Memory B cell (primary cell): ENCODE measurements around the gene RPS6KB1.
A peak's percentile ranks its signal among the peaks of the same experiment; 100 is the strongest.
"Not testable (repeated sequence)": the region's sequence is repeated elsewhere in the genome, so short reads cannot be mapped to it uniquely, and the experiment has no call there.

Experiments used
- ATAC-seq: fragments of 150-1000 bp; cut with Tn5 transposase; 2 replicates; pipeline ENCODE4 v1.10.0; 2021; ENCODE audit warnings: low read depth, mild to moderate bottlenecking, moderate library complexity
- DNase-seq, 2 donors: peaks; one replicate each; pipeline ENCODE4 v3.0.0; 2022; ENCODE audit warnings: low spot score in 2 of 2
- H3K27ac Mint-ChIP-seq: one replicate; pipeline ENCODE4 v1.8.0; 2022; ENCODE audit warnings: mild to moderate bottlenecking, moderate library complexity, mixed read lengths
- H3K27me3 Mint-ChIP-seq: one replicate; pipeline ENCODE4 v1.8.0; 2022; ENCODE audit warnings: mixed read lengths
- H3K36me3 Mint-ChIP-seq: one replicate; pipeline ENCODE4 v1.8.0; 2022; ENCODE audit warnings: mild to moderate bottlenecking, mixed read lengths
- H3K4me1 Mint-ChIP-seq: one replicate; pipeline ENCODE4 v1.8.0; 2022; ENCODE audit warnings: mixed read lengths
- H3K4me3 Mint-ChIP-seq: one replicate; pipeline ENCODE4 v1.8.0; 2022; ENCODE audit warnings: mild to moderate bottlenecking, moderate library complexity, mixed read lengths
- H3K9me3 Mint-ChIP-seq: one replicate; pipeline ENCODE4 v1.8.0; 2022; ENCODE audit warnings: mixed read lengths

Gene RPS6KB1

GRCh38 chr17:59933317-59933716 lies 40.4 kb downstream of the RPS6KB1 start:
- H3K4me3 Mint-ChIP-seq, ATAC-seq, H3K4me1 Mint-ChIP-seq, DNase-seq, H3K27ac Mint-ChIP-seq, H3K9me3 Mint-ChIP-seq, H3K27me3 Mint-ChIP-seq: not testable (repeated sequence)
- H3K36me3 Mint-ChIP-seq = peaks cover 32% of the 10 kb centered on the region

DNA sequence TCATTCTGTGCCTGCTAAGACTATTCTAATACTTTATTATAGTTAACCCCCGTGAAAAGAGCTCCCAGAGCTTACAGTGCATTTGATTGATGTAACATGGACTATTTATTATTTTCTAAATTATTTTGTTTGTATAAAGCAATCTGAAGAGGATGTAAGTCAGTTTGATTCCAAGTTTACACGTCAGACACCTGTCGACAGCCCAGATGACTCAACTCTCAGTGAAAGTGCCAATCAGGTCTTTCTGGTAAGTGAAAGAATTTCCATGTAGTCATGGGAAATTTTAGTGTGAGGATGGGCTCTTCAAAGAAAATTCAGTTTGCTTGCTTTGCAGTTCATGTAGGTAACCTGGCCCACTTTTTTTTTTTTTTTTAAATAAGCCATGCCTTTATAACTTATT lies 47.8 kb downstream of the RPS6KB1 start:
- not testable (repeated sequence) for H3K9me3 Mint-ChIP-seq, H3K27me3 Mint-ChIP-seq, H3K4me3 Mint-ChIP-seq, ATAC-seq, DNase-seq, H3K4me1 Mint-ChIP-seq, H3K27ac Mint-ChIP-seq
- peaks cover 14% of the 10 kb centered on the region for H3K36me3 Mint-ChIP-seq

DNA sequence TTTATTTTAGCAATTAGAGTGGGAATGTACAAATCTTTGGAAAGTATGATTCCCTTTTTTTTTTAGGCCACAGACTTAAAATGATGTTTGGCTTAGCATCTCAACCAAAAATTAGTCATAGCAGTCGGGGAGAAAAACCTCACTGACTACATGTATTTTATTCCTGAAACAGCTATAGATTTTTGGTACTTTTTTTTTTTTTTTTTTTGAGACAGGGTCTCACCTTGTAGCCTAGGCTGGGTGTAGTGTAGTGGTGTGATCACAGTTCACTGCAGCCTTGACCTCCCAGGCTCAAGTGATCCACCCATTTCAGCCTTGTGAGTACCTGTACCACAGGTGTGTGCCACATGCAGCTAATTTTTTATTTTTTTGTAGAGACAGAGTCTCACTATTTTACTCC lies 48.2 kb downstream of the RPS6KB1 start:
- no peaks in the 10 kb centered on the region for H3K9me3 Mint-ChIP-seq
- no peak for DNase-seq
- no peak overlapping the region for H3K27ac Mint-ChIP-seq
- H3K36me3 Mint-ChIP-seq = peaks cover 18% of the 10 kb centered on the region
- no peak for ATAC-seq
- no peak overlapping the region for H3K4me3 Mint-ChIP-seq
- H3K27me3 Mint-ChIP-seq = no peaks in the 10 kb centered on the region
- H3K4me1 Mint-ChIP-seq = no peaks in the 10 kb centered on the region

- H3K27ac Mint-ChIP-seq, H3K27me3 Mint-ChIP-seq, H3K4me3 Mint-ChIP-seq, DNase-seq, H3K4me1 Mint-ChIP-seq, ATAC-seq, H3K9me3 Mint-ChIP-seq: not testable (repeated sequence)
- H3K36me3 Mint-ChIP-seq = peaks cover 12% of the 10 kb centered on the region
Measured at GRCh38 chr17:59946433-59946832, 53.5 kb downstream of the RPS6KB1 start.

DNA sequence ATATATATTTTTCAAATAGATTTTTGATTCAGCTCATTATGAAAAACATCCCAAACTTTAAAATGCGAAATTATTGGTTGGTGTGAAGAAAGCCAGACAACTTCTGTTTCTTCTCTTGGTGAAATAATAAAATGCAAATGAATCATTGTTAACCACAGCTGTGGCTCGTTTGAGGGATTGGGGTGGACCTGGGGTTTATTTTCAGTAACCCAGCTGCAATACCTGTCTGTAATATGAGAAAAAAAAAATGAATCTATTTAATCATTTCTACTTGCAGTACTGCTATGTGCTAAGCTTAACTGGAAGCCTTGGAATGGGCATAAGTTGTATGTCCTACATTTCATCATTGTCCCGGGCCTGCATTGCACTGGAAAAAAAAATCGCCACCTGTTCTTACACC lies 54.4 kb downstream of the RPS6KB1 start:
- not testable (repeated sequence) for ATAC-seq
- peaks cover 12% of the 10 kb centered on the region for H3K36me3 Mint-ChIP-seq
- peak overlapping the region; percentile 47 for H3K27ac Mint-ChIP-seq

GRCh38 chr17:59950049-59950448 lies 57.1 kb downstream of the RPS6KB1 start:
- no peak overlapping the region for H3K27ac Mint-ChIP-seq
- H3K27me3 Mint-ChIP-seq = no peaks in the 10 kb centered on the region
- DNase-seq (no peak), ATAC-seq (no peak)
- no peaks in the 10 kb centered on the region for H3K9me3 Mint-ChIP-seq
- peaks cover 12% of the 10 kb centered on the region for H3K36me3 Mint-ChIP-seq
- H3K4me1 Mint-ChIP-seq = peaks cover 12% of the 10 kb centered on the region
- H3K4me3 Mint-ChIP-seq = no peak overlapping the region

More for the DNA sequence above, 54.4 kb downstream of the RPS6KB1 start:
- H3K4me3 Mint-ChIP-seq, DNase-seq, H3K9me3 Mint-ChIP-seq, H3K27me3 Mint-ChIP-seq: not testable (repeated sequence)
- peaks cover 12% of the 10 kb centered on the region for H3K4me1 Mint-ChIP-seq

DNA sequence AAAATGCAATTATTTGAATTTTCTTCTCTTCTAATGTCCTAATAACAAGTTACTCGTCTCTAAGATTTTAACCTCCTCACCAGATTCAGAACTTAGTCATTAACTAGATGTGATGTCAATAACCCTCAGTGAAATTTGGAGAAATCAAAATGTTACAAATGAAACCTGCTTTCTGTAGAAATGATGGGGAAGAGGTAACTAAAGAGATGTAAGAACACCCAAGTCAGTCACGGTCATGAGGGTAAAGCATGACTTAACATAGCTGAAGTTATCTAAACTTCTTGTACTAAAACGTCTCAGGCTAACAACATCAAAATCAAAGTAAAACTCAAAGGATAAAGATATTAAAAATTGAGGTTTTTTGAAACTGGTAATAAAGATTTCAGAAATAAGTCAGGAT lies 61.9 kb downstream of the RPS6KB1 start:
- Mint-ChIP-seq H3K36me3 (peaks cover 10% of the 10 kb centered on the region), H3K27ac (no peak overlapping the region), H3K9me3 (no peaks in the 10 kb centered on the region), H3K27me3 (no peaks in the 10 kb centered on the region), H3K4me1 (peaks cover 13% of the 10 kb centered on the region), H3K4me3 (no peak overlapping the region)
- ATAC-seq = no peak
- DNase-seq = no peak

- not testable (repeated sequence) for ATAC-seq
- peaks cover 11% of the 10 kb centered on the region for H3K4me1 Mint-ChIP-seq
- H3K36me3 Mint-ChIP-seq = peaks cover 13% of the 10 kb centered on the region
Measured at GRCh38 chr17:59959574-59959973, 66.7 kb downstream of the RPS6KB1 start.

GRCh38 chr17:59962739-59963318 lies 69.9 kb downstream of the RPS6KB1 start:
- H3K4me1 Mint-ChIP-seq = peaks cover 14% of the 10 kb centered on the region

More at GRCh38 chr17:59959574-59959973, 66.7 kb downstream of the RPS6KB1 start:
- H3K27me3 Mint-ChIP-seq, H3K9me3 Mint-ChIP-seq, H3K4me3 Mint-ChIP-seq, DNase-seq: not testable (repeated sequence)
- H3K27ac Mint-ChIP-seq = peak overlapping the region; percentile 3

GRCh38 chr17:59963738-59964481 lies 71.0 kb downstream of the RPS6KB1 start:
- peaks cover 7% of the 10 kb centered on the region for H3K36me3 Mint-ChIP-seq
- ATAC-seq = peak; percentile 48

More at GRCh38 chr17:59962739-59963318, 69.9 kb downstream of the RPS6KB1 start:
- H3K9me3 Mint-ChIP-seq = no peaks in the 10 kb centered on the region
- no peak for ATAC-seq
- no peak for DNase-seq
- H3K36me3 Mint-ChIP-seq = peaks cover 9% of the 10 kb centered on the region
- H3K4me3 Mint-ChIP-seq = no peak overlapping the region
- no peaks in the 10 kb centered on the region for H3K27me3 Mint-ChIP-seq
- no peak overlapping the region for H3K27ac Mint-ChIP-seq

DNA sequence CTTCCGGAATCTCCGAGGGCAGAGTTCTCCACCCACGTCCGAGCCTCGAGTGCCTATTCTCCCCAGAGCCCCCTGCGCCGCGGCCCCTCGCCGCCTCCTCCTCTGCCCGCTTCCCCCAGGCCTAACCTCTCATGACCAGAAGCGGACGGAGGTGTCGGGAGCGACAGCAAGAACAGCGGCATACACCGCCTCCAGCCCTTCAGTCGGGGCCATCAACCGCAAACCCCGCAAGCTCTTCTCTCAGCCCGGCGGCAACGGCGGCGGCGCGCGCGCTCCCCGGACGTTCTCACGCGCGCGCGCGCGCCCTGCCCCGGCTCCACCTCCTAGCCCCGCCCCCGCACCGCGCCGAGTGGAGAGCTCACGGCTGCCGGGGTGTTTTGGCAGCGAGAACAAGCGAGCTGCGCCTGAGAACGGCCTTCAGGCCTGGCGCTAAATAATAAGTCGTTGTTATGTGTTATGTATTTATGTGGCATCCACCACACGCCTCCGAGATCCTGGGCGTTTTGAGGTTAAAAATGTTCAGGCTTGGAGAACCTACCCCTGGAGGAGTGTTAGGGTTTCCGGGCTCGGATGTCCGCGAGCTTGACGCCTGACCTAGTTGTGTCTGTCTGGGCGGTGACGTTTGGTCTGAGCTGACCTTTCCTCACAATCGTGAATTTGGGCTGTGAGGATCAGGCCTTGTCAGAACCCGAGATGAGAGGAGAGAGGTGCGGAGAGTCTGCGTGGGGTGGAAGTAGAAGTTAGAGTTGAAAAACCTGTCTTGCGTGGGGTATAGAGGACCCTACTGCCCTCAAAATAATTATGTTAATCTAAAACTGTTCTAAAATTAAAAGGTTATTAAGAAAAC lies 71.8 kb downstream of the RPS6KB1 start, which contains the start of gene RNFT1:
Gene RNFT1 (minus strand): TSS at position 259 of the 847 bp plus-strand sequence. CDS start 77 bp downstream, at position 182.
- H3K4me3 Mint-ChIP-seq = peak within 1 kb of the TSS; percentile 93
- peaks cover 3% of the 10 kb centered on the region for H3K36me3 Mint-ChIP-seq
- peak within 1 kb of the TSS; percentile 94 for H3K27ac Mint-ChIP-seq
- no peaks in the 10 kb centered on the region for H3K9me3 Mint-ChIP-seq
- ATAC-seq (peak; percentile 88), DNase-seq (peak; percentile 86 to 88)
- H3K4me1 Mint-ChIP-seq = peaks cover 8% of the 10 kb centered on the region
- no peaks in the 10 kb centered on the region for H3K27me3 Mint-ChIP-seq

More at GRCh38 chr17:59963738-59964481, 71.0 kb downstream of the RPS6KB1 start:
- H3K4me1 Mint-ChIP-seq = peaks cover 11% of the 10 kb centered on the region
- H3K27ac Mint-ChIP-seq = peak overlapping the region; percentile 94
- H3K4me3 Mint-ChIP-seq = peak overlapping the region; percentile 93
- no peaks in the 10 kb centered on the region for H3K9me3 Mint-ChIP-seq
- DNase-seq = peak in 1 of 2 donors; percentile 2
- no peaks in the 10 kb centered on the region for H3K27me3 Mint-ChIP-seq

DNA sequence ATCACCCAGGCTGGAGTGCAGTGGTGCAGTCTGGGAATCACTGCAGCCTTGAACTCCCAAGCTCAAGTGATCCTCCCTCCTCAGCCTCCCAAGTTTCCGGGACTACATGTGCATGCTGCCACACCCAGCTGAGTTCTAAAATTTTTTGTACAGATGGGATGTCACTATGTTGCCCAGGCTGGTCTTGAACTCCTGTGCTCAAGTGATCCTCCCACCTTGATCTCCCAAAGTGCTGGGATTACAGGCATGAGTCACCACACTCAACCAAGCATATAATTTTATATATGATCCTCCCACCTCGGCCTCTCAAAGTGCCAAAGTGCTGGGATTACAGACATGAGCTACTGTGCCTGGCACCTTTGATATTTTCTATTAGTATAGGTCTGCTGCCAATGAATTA lies 78.8 kb downstream of the RPS6KB1 start:
- not testable (repeated sequence) for H3K9me3 Mint-ChIP-seq, H3K4me1 Mint-ChIP-seq, H3K4me3 Mint-ChIP-seq, H3K27ac Mint-ChIP-seq, ATAC-seq, DNase-seq, H3K36me3 Mint-ChIP-seq, H3K27me3 Mint-ChIP-seq

DNA sequence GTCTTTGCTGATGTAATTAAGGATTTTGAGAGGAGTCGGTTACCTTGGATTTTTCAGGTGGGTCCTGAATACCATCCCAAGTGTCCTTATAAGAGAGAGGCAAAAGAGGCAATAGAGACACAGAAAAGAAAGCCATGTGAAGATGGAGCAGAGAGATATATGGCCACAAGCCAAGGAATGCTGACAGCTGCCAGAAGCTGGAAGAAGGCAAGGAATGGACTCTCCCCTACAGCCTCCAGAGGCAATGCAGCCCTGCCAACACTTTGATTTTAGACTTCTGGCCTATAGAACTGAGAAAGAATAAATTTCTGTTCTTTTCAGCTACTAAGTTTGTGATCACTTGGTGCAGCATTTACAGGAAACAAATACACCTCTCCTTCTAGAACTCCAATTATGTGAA lies 79.9 kb downstream of the RPS6KB1 start:
- Mint-ChIP-seq H3K4me3 (no peak overlapping the region), H3K27ac (no peak overlapping the region), H3K4me1 (no peaks in the 10 kb centered on the region), H3K27me3 (no peaks in the 10 kb centered on the region), H3K36me3 (no peaks in the 10 kb centered on the region), H3K9me3 (no peaks in the 10 kb centered on the region)
- ATAC-seq = no peak
- DNase-seq = no peak

- not testable (repeated sequence) for H3K4me3 Mint-ChIP-seq, DNase-seq, ATAC-seq, H3K27ac Mint-ChIP-seq, H3K9me3 Mint-ChIP-seq, H3K36me3 Mint-ChIP-seq, H3K27me3 Mint-ChIP-seq, H3K4me1 Mint-ChIP-seq
Measured at GRCh38 chr17:59973483-59973882, 80.6 kb downstream of the RPS6KB1 start.
